ENCODE results near the gene CEBPG. TPM values are rescaled to one million over a fixed set of nuclear protein-coding genes. Genes with fewer than 3 reads are reported as not detected.

The CEBPG gene
- total RNA-seq, 6 experiments from 2014 or later: 10.0 to 11.2 (median 10.4) TPM

DNA sequence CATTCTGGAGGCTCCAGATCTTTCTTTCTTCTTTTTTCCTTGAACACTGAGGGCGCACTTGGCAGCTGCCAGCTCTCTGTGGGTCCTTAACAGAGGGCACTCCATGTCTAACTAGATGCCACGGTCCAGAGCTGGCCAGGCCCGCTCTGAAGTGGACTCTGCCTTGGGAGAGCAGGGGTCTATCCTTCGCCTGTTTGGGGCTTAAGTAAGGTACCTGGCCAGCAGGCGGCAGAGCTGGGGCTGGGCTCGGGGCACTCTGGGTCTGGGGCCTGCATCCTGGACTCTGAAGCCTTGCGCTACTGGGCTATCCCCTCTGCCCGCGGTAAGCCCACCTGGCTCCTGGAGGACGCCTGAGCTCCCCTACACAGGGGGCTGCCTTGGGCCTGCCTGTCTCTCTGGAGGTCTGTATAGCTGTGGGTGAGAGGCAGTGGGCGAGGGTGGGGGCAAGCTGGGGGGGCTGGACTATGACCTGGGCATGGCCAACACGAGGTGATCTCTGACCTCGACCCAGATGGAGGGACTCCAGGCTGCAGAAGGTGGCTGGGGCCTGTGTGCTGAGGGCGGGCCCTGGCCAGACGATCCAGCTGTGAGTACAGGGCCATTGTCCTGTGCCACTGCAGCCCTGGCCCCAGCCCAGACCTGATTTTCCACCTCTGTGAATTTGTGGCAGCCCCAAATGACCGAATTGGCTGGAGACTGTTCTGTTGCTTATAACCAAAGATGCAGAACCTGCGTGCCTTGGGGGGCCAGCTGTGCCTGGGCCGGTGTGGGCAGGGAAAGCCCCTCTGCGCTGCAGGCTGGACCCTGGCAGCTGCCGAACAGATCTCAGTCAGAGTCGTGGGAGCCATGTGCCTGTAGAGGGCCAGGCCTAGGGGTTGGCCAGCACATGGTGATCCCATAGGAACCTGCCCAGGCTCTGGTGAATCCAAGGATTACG lies 26.5 kb downstream of the CEBPG start:
- Mint-ChIP-seq H3K4me1 (ENCODE audit: low read depth) (peaks cover 10% of the 10 kb centered on the region), H3K27ac (no peak overlapping the region), H3K27me3 (ENCODE audit: insufficient read depth) (peaks cover 1% of the 10 kb centered on the region), H3K9me3 (no peaks in the 10 kb centered on the region), H3K4me3 (no peak overlapping the region), H3K36me3 (ENCODE audit: low read depth) (no peaks in the 10 kb centered on the region)
- TF ChIP-seq CTCF (IDR thresholded peaks at IDR 0.05): no peak
- DNase-seq: no peak

DNA sequence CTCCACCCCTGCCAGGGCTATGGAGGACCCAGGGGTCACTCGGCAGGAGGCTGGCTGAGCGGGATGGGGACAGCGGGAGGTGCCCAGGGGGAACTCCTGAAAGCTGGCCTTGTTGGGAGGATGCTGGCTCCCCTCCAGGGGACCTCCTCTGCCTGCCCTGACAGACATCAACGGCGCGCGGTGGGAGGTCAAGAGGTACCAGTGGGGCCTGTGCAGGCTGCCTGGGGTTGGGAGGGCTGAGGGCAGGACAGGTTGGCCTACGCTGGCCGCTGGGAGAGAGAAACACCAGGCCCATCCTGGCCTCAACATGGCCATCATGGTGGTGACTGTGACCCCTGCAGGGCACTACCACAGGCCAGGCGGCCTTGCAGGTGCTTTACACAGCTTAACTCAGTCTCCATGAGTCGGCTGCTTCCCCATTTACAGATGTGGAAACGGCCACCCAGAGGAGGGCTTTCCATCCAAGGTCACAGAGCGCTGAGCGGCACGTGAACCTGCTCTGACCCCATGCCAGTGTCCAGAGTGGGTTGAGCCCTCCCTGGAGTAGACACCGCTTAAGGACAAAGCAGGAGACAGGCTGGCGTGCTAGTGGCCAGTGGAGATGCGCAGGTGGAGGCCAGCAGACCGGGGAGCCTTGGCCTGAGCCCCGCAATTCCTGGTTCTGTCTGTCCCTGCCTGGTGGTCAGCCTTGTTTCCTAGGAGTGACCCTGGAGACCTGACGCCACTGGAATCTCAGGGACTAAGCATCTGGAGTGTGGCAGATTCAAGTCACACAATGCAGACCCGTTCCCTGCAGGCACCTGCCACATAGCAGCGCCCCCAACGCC lies 27.6 kb downstream of the CEBPG start:
- Mint-ChIP-seq H3K27ac (no peak overlapping the region), H3K4me3 (no peak overlapping the region), H3K4me1 (ENCODE audit: low read depth) (peaks cover 2% of the 10 kb centered on the region; the same call in 1 of the 2 replicates), H3K27me3 (ENCODE audit: insufficient read depth) (no peaks in the 10 kb centered on the region; the same call in 1 of the 2 replicates), H3K9me3 (no peaks in the 10 kb centered on the region), H3K36me3 (ENCODE audit: low read depth) (no peaks in the 10 kb centered on the region)
- DNase-seq: no peak
- no peak for TF ChIP-seq CTCF (IDR thresholded peaks at IDR 0.05)

DNA sequence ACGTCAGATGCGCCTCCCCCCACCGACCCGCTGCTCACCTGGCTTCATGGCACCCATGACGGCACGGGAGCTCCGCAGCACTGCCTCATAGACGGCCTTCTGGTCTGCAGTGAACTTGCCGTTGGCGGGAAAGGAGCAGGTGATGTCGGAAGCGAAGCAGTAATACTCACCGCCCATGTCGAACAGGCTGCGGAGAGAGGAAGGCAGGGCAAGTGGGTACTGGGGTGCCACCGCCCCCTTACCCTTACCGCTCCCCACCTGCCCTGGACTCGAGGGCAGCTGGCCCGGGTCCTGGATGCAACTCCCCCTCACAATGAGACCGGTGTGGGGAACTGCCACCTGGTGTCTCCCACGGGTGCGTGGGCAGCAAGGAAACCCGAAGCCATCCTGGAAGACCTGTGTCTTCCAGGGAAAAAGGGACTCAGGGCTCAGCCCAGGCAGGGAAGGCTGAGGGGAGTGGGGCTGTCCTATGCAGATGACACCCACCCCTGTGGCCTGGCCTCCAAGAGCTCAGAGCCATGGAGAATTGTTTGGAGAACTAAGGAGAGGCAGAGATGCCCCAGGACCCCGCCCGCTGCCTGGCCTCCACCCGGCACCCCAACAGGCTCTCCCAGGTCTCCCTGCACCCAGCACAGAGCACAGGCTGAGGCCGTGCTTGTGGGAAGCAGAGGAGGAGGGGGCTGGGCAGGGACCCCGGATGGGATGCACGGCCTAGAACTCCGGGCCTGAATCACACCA lies 28.3 kb downstream of the CEBPG start:
- H3K9me3 Mint-ChIP-seq: no peaks in the 10 kb centered on the region
- H3K4me3 Mint-ChIP-seq: no peak overlapping the region
- no peak overlapping the region for H3K27ac Mint-ChIP-seq
- no peak for TF ChIP-seq CTCF (IDR thresholded peaks at IDR 0.05)
- H3K4me1 Mint-ChIP-seq (ENCODE audit: low read depth): no peaks in the 10 kb centered on the region
- H3K27me3 Mint-ChIP-seq (ENCODE audit: insufficient read depth): no peaks in the 10 kb centered on the region; the same call in 1 of the 2 replicates
- H3K36me3 Mint-ChIP-seq (ENCODE audit: low read depth): no peaks in the 10 kb centered on the region
- DNase-seq: no peak

DNA sequence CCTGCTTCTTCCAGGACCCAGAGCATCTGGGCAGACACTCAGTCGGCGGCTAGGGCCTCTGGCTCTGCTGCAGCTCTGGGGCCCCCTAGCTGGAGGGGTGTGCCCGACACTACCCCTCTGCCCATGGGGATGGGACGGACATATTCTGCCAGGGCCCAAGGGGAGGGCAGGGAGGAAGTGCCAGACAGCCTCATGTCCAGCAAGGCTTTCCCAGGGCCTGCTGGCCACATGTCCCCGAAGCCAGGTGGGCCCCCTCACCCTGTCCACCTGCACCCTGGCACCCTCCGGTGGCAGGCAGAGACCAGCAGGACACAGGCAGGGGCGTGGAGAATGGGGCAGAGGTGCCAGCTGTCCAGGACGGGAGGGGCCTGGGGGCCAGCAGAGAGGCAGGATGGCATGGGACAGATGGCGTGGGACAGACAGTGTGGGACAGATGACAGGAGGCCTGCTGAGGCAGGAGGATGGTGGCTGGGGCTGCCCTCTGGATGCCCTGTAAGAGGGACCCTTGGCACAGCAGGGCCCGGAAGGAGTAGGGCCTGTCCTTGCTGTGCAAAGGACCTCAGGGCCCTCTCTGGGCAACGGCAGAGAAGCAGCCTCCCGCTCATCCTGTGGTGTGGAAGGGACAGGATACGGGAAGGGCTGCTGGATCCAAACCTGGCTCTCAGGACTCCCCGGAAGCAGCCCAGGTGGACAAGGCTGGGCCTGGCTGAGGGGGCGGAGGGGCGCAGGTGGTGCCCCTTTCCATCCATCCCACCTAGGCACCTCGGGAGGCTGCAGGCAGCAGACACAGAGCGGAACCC lies 29.1 kb downstream of the CEBPG start:
- Mint-ChIP-seq H3K4me3 (no peak overlapping the region), H3K36me3 (ENCODE audit: low read depth) (no peaks in the 10 kb centered on the region), H3K4me1 (ENCODE audit: low read depth) (no peaks in the 10 kb centered on the region), H3K27ac (no peak overlapping the region), H3K27me3 (ENCODE audit: insufficient read depth) (no peaks in the 10 kb centered on the region), H3K9me3 (no peaks in the 10 kb centered on the region)
- DNase-seq: no peak
- no peak; the same call in 1 of the 2 replicates for TF ChIP-seq CTCF (IDR thresholded peaks at IDR 0.05)
